Sigmoid colon (tissue), 7 donors: ENCODE data around the gene LY6G6D. TPM values are rescaled to one million over a fixed set of nuclear protein-coding genes. Genes with fewer than 3 reads are reported as not detected.
A peak's percentile ranks its signal among the peaks of the same experiment; 100 is the strongest.

Experiments used
- DNase-seq: peaks from one replicate; pipeline ENCODE4 v3.0.0-alpha.2; 2019
- H3K27ac ChIP-seq, 4 donors: fragments of 200-600 bp; sonication (generic); one replicate each; pipeline ENCODE4 v1.5.1; 2016 to 2019; ENCODE audit warnings: mild to moderate bottlenecking in 1 of 4
- H3K27me3 ChIP-seq, 3 donors: fragments of 200-600 bp; sonication (generic); one replicate each; pipeline ENCODE4 v1.5.1; 2019; ENCODE audit warnings: mild to moderate bottlenecking in 1 of 3
- H3K36me3 ChIP-seq, 4 donors: fragments of 200-600 bp; sonication (generic); one replicate each; pipeline ENCODE4 v1.5.1; 2016 to 2019
- H3K4me1 ChIP-seq, 4 donors: fragments of 200-600 bp; sonication (generic); one replicate each; pipeline ENCODE4 v1.5.1; 2017 to 2019
- H3K4me3 ChIP-seq, 4 donors: fragments of 200-600 bp; sonication (generic); one replicate each; pipeline ENCODE4 v1.5.1; 2017 to 2019; ENCODE audit warnings: mild to moderate bottlenecking in 2 of 4, moderate library complexity in 1 of 4
- H3K9me3 ChIP-seq, 4 donors: fragments of 200-600 bp in 3 of 4; sonication (generic) in 3 of 4; one replicate each; pipeline versions ENCODE4 v1.5.1 to v1.6.1; 2013 to 2019
- EP300 ChIP-seq, 4 donors: sonication (generic); formaldehyde crosslinking; IDR thresholded peaks; one replicate each; pipeline ENCODE4 v1.6.1; 2017; ENCODE audit warnings: antibody characterized with exemption in 4 of 4
- POLR2A ChIP-seq, 2 donors: fragments of 450-650 bp; IDR thresholded peaks; one replicate each; pipeline ENCODE4 v1.6.1; 2016; ENCODE audit warnings: antibody characterized with exemption in 2 of 2, mild to moderate bottlenecking in 2 of 2, moderate library complexity in 2 of 2
- POLR2AphosphoS5 ChIP-seq, 4 donors: sonication (generic); formaldehyde crosslinking; IDR thresholded peaks; one replicate each; pipeline ENCODE4 v1.6.1; 2017; ENCODE audit warnings: antibody characterized with exemption in 4 of 4
- WGBS, 2 donors: extraction: QIAGEN DNeasy Blood & Tissue Kit; methylation state at CpG; one replicate each; pipeline ENCODE4 v1.1.7; 2013; 5-methylcytosine and 5-hydroxymethylcytosine counted together
- intact Hi-C: fragments of 100-400 bp; cut with DNase I; formaldehyde crosslinking; loops from one replicate; pipeline ENCODE4 v1.15.1; 2023
- polyA plus RNA-seq, 3 donors: library from polyadenylated mRNA; stranded (reverse); fragments of 200-250 nt; gene quantifications; one replicate each; pipeline ENCODE4 v1.2.3, GENCODE V29; 2013
- total RNA-seq, 4 donors: library from RNA; depleted of rRNA; stranded (reverse); fragments of >200 nt; gene quantifications; one replicate each; pipeline ENCODE4 v1.1.0, GENCODE V29; 2016
- TF ChIP-seq, protein P1 (sequence below), 4 experiments: fragments of 450-650 bp in 3 of 4; fragments of 200-600 bp in 1 of 4; IDR thresholded peaks; one replicate each; pipeline ENCODE4 v1.5.1; 2016 to 2019; ENCODE audit warnings: antibody characterized with exemption in 4 of 4, mild to moderate bottlenecking in 3 of 4, moderate library complexity in 2 of 4
- donor health status: healthy with polysubstance abuse.
- donor health status: Bipolar disorder and iron deficiency.
- donor health status: healthy.

LY6G6D gene
- total and polyA plus RNA-seq, 7 donors: 0.31 to 21.2 (median 6.4) TPM; not detected in 2

DNA sequence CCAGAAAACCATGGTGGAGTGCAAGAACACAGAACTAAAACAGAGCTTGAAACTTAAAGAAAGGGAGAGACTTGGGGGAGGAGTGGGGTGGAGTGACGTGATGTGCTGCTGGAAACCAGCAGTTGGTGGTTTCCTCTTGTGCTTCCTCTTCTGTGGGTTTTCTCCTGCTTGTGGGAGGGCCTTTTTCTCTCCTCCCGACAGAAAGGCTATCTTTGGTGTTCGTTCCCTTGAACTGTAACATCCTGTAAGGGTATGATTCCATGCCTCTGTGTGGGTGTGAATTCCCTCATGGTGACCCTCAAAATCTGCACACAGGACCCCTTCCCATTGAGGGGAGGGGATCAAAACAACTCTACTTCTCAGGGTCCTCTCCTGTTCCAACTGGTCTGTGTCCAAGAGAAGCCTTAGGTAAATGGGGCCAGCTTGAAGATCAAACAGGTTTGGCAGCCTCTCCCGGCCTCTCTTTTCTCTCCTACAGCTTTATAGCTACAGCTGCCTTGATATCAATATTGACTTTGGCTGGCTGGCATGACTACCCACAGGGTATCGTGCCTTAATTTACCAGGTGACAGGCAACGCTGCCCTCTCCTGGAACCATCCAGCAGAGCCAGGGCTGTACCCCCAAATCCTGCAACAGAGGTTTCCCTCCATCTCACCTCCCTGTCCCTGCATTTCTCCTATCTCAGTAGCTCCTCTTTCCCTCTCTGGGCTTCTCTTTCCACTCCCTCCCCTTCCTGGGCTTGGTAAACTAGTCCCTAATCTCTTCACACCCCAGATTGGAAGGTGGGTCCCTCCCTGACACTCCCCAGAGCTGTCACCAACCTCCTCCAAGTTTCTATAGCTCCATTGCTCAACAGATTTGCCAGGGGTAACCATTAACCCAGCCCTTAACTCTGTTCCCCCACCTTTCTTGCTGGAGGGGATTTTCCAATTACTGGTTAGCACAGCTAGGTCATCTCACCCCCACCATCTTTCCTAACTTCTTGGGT, 23.1 kb downstream of the LY6G6D start:
- TF ChIP-seq POLR2AphosphoS5 (IDR thresholded peaks at IDR 0.05): peak in 2 of 4 donors; percentile 24 to 60
- no peak for TF ChIP-seq EP300 (IDR thresholded peaks at IDR 0.05)
- H3K4me3 ChIP-seq: no peak overlapping the region
- no peaks in the 10 kb centered on the region for H3K9me3 ChIP-seq
- H3K27me3 ChIP-seq: no peaks in the 10 kb centered on the region
- H3K36me3 ChIP-seq: peaks cover 6 to 9% (median 7%) of the 10 kb centered on the region in 4 donors
- H3K27ac ChIP-seq: peak overlapping the region; percentile 92 to 98 (median 94)
- intact Hi-C loops: no loop called here
- peaks cover 0 to 46% (median 40%) of the 10 kb centered on the region in 4 donors for H3K4me1 ChIP-seq
- 2 to 9% methylated on average over 6 of the region's 6 CpGs for WGBS, 2 donors
- no peak for DNase-seq

DNA sequence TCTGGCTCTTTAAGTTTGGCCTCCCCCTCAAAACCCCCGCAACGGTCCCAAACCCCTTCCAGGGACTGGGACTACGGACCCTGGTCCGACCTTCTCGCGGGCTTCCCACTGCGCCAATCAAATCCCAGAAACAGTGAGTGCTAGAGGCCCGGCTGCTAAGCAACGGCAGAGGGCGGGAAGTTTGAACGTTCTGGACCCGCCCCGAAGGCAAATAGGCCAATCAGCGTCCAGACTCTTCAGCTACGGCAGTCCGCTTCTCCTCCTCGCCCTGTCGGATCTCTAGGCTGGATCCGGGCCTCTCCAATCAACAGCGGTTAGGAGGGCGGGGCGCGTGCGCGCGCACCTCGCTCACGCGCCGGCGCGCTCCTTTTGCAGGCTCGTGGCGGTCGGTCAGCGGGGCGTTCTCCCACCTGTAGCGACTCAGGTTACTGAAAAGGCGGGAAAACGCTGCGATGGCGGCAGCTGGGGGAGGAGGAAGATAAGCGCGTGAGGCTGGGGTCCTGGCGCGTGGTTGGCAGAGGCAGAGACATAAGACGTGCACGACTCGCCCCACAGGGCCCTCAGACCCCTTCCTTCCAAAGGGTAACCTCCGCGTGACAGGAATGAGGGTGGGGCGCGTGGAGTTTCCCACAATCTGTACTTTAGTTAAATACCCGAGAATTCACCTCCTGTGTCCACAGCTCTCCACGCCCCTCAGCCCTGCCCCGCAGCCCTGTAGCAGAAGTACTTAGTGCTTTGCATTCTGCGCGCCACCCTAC, 24.7 kb downstream of the LY6G6D start, which contains the start of gene MSH5:
Gene MSH5 (plus strand): TSS at position 367 of the 758 bp plus-strand sequence. CDS start 462 bp downstream, outside the sequence.
- peak within 1 kb of the TSS; percentile 37 to 83 (median 73) for H3K4me3 ChIP-seq
- no peaks in the 10 kb centered on the region for H3K36me3 ChIP-seq
- DNase-seq: peak; percentile 100
- TF ChIP-seq POLR2AphosphoS5 (IDR thresholded peaks at IDR 0.05): peak; percentile 78 to 87 (median 85)
- TF ChIP-seq, protein P1, sequence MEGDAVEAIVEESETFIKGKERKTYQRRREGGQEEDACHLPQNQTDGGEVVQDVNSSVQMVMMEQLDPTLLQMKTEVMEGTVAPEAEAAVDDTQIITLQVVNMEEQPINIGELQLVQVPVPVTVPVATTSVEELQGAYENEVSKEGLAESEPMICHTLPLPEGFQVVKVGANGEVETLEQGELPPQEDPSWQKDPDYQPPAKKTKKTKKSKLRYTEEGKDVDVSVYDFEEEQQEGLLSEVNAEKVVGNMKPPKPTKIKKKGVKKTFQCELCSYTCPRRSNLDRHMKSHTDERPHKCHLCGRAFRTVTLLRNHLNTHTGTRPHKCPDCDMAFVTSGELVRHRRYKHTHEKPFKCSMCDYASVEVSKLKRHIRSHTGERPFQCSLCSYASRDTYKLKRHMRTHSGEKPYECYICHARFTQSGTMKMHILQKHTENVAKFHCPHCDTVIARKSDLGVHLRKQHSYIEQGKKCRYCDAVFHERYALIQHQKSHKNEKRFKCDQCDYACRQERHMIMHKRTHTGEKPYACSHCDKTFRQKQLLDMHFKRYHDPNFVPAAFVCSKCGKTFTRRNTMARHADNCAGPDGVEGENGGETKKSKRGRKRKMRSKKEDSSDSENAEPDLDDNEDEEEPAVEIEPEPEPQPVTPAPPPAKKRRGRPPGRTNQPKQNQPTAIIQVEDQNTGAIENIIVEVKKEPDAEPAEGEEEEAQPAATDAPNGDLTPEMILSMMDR (IDR thresholded peaks at IDR 0.05): no peak
- no peak for TF ChIP-seq EP300 (IDR thresholded peaks at IDR 0.05)
- TF ChIP-seq POLR2A (IDR thresholded peaks at IDR 0.05): peak in 1 of 2 donors; percentile 72
- 0% methylated on average over 58 of the region's 58 CpGs for WGBS, 2 donors
- peaks cover 0 to 31% (median 24%) of the 10 kb centered on the region in 4 donors for H3K4me1 ChIP-seq
- H3K27me3 ChIP-seq: no peaks in the 10 kb centered on the region
- intact Hi-C loops: loop anchor here (2.0 kb wide), 1 partner anchor 55 kb away; the partner anchor contains the start of gene VARS1
- H3K9me3 ChIP-seq: no peaks in the 10 kb centered on the region
- H3K27ac ChIP-seq: peak within 1 kb of the TSS; percentile 74 to 95 (median 77)

DNA sequence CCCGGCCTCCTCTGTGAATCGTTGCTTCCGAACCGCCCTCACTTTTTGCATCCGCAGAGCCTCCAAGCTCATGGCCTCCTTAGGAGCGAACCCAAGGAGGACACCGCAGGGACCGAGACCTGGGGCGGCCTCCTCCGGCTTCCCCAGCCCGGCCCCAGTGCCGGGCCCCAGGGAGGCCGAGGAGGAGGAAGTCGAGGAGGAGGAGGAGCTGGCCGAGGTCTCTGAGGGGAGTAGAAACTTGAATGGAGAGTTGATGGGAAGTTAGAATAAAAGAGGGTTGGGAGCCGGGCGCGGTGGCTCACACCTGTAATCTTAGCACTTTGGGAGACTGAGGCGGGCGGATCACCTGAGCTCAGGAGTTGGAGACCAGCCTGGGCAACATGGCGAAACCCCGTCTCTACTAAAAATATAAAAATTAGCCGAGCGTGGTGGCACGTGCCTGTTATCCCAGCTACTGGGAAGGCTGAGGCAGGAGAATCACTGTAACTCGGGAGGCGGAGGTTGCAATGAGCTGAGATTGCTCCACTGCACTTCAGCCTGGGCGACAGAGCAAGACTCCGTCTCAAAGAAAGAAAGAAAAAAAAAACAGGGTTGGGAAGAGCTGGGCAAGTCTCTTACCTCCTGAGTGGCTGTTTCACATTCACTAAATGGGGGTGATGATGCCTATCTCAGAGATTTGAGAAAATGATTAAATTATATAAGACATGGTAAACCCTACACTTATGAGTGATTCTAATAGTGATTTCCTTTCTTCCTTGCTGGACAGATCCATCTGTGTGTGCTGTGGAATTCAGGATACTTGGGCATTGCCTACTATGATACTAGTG, 25.5 kb downstream of the LY6G6D start:
- Histone ChIP-seq H3K27me3 (no peaks in the 10 kb centered on the region), H3K4me1 (peaks cover 0 to 26% (median 21%) of the 10 kb centered on the region in 4 donors), H3K27ac (peak overlapping the region; percentile 59 to 78 (median 75)), H3K4me3 (peak overlapping the region; percentile 37 to 83 (median 73)), H3K9me3 (no peaks in the 10 kb centered on the region), H3K36me3 (no peaks in the 10 kb centered on the region)
- TF ChIP-seq POLR2A (IDR thresholded peaks at IDR 0.05): no peak
- no peak for TF ChIP-seq EP300 (IDR thresholded peaks at IDR 0.05)
- TF ChIP-seq, protein P1 (IDR thresholded peaks at IDR 0.05): no peak
- TF ChIP-seq POLR2AphosphoS5 (IDR thresholded peaks at IDR 0.05): no peak
- no peak for DNase-seq
- 3 to 8% methylated on average over 29 of the region's 29 CpGs for WGBS, 2 donors
- intact Hi-C loops: loop anchor here (2.0 kb wide), 1 partner anchor 54 kb away; the partner anchor contains the start of gene VARS1

DNA sequence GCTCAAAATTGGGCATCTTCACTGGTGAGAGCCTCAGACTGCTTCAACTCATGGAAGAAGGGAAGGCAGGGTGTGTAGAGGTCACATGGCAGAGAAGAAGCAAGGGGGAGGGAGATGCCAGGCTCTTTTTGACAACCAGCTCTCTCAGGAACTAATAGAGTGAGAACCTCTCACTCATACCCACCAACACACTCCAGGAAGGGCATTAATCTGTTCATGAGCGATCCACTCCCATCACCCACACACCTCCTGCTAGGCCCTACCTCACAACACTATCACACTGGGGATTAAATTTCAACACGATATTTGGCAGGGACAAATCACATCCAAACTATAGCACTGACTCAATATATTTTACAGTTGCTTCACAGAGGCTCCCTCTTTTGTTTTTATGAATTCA, 26.7 kb downstream of the LY6G6D start:
- Histone ChIP-seq H3K27me3 (no peaks in the 10 kb centered on the region), H3K4me3 (no peak overlapping the region), H3K27ac (no peak overlapping the region), H3K4me1 (peaks cover 0 to 26% (median 18%) of the 10 kb centered on the region in 4 donors), H3K36me3 (no peaks in the 10 kb centered on the region), H3K9me3 (no peaks in the 10 kb centered on the region)
- intact Hi-C loops: loop anchor here (2.0 kb wide), 1 partner anchor 53 kb away; the partner anchor contains the start of gene VARS1
- WGBS, 2 donors: 83 to 90% methylated on average over 2 of the region's 2 CpGs
- no peak for DNase-seq
- TF ChIP-seq, protein P1 (IDR thresholded peaks at IDR 0.05): no peak
- TF ChIP-seq EP300 (IDR thresholded peaks at IDR 0.05): no peak
- no peak for TF ChIP-seq POLR2AphosphoS5 (IDR thresholded peaks at IDR 0.05)
- no peak for TF ChIP-seq POLR2A (IDR thresholded peaks at IDR 0.05)
